ENCODE measurements around the gene BUB1.
"Not testable (repeated sequence)": the region's sequence is repeated elsewhere in the genome, so short reads cannot be mapped to it uniquely, and the experiment has no call there.

The BUB1 gene

DNA sequence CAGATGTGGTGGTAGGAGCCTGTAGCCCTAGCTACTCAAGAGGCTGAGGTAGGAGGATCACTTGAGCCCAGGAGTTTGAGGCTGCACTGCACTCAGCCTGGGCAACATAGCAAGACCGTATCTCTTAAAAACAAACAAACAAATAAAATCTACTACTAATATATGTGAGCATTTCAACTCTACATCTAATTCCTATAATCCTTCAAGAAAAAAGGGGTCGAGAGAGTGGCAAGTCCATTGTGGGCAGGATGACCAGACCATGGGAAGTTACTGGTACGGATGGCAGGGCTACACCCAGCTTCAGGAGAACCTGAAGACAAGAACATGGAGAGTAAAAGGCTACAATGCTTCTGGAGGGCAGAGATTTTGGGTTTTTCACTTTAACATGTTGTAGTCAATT, 24.0 kb downstream of the BUB1 start:
- no peak for DNase-seq
- Mint-ChIP-seq H3K27me3 (no peaks in the 10 kb centered on the region), H3K4me1 (ENCODE audit: low read depth) (peaks cover 12% of the 10 kb centered on the region), H3K9me3 (no peaks in the 10 kb centered on the region), H3K27ac (no peak overlapping the region), H3K4me3 (no peak overlapping the region), H3K36me3 (ENCODE audit: low read depth) (peaks cover 92% of the 10 kb centered on the region)

DNA sequence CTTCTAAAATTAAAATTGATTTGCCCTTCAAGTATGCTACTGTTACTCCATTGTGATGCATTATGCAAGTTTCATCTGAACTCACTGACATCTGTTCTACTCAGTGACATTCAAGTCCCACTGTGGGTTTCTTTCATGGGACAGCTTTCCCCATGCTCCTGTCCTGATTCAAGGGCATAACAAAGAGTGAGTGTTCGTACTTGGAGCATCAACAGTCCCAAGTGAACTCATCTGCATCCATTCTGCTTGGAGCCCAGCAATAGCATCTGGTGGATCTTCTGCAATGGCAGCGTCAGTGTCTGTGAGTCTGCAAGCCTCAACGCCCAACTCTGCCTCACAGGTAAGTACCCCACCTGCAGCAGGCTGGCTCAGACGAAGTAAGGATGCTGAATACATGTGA, 27.5 kb downstream of the BUB1 start:
- no peak for DNase-seq
- no peaks in the 10 kb centered on the region for H3K4me1 Mint-ChIP-seq (ENCODE audit: low read depth)
- H3K9me3 Mint-ChIP-seq = no peaks in the 10 kb centered on the region
- H3K36me3 Mint-ChIP-seq (ENCODE audit: low read depth) = peaks cover 78% of the 10 kb centered on the region
- no peak overlapping the region for H3K27ac Mint-ChIP-seq
- no peak overlapping the region for H3K4me3 Mint-ChIP-seq
- H3K27me3 Mint-ChIP-seq = no peaks in the 10 kb centered on the region

DNA sequence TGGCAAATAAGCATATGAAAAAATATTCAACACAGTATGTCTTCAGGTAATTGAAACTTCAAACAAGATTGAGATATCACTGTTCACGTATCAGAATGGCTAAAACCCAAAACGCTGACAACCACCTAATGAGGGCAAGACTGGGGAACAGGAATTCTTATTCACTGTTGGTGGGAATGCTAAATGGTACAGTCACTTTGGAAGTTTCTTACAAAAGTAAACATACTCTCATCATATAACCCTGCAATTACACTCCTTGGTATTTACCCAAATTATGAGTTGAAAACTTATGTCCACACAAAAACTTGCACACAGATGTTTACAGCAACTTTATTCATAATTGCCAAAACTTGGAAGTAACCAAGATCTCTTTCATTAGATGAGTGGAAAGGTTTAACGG, 30.1 kb downstream of the BUB1 start:
- no peaks in the 10 kb centered on the region for H3K27me3 Mint-ChIP-seq
- no peaks in the 10 kb centered on the region for H3K9me3 Mint-ChIP-seq
- no peak overlapping the region for H3K4me3 Mint-ChIP-seq
- no peaks in the 10 kb centered on the region for H3K4me1 Mint-ChIP-seq (ENCODE audit: low read depth)
- DNase-seq = no peak
- H3K27ac Mint-ChIP-seq = no peak overlapping the region
- H3K36me3 Mint-ChIP-seq (ENCODE audit: low read depth) = peaks cover 68% of the 10 kb centered on the region

DNA sequence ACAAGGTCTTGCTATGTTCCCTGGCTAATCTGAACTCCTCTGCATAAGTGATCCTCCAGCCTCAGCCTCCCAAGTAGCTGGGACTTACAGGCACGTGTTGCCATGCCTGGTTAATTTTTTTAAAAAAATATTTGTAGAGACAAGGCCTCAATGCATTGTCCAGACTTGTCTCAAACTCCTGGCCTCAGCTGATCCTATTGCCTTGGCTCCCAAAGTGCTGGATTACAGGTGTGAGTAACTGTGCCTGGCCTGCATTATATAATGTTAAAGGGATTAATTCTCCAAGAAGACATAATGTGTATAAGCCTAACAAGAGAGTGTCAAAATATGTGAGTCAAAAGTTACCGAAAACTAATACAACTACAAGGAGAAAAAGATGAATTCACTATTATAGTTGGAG, 32.2 kb downstream of the BUB1 start:
- Mint-ChIP-seq H3K36me3 (ENCODE audit: low read depth) (peaks cover 70% of the 10 kb centered on the region), H3K27me3 (no peaks in the 10 kb centered on the region), H3K9me3 (no peaks in the 10 kb centered on the region), H3K4me1 (ENCODE audit: low read depth) (no peaks in the 10 kb centered on the region), H3K27ac (no peak overlapping the region), H3K4me3 (no peak overlapping the region)
- DNase-seq = no peak

DNA sequence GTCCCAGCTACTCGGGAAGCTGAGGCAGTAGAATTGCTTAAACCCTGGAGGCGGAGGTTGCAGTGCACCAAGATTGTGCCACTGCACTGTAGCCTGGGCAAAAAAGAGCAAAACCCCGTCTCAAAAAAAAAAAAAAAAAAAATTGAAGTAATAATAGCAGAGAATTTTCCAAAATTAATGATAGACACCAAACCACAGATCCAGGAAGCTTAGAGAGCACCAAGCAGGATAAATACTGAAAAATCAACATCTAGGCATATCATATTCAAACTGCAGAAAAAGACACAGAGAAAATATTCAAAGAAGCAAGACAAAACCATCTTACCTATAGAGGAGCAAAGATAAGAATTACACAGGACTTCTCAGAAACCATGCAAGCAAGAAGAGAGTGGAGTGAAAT, 33.5 kb downstream of the BUB1 start:
- Mint-ChIP-seq H3K4me3 (no peak overlapping the region), H3K4me1 (ENCODE audit: low read depth) (no peaks in the 10 kb centered on the region), H3K9me3 (no peaks in the 10 kb centered on the region), H3K27ac (no peak overlapping the region), H3K36me3 (ENCODE audit: low read depth) (peaks cover 71% of the 10 kb centered on the region), H3K27me3 (no peaks in the 10 kb centered on the region)
- DNase-seq = no peak

DNA sequence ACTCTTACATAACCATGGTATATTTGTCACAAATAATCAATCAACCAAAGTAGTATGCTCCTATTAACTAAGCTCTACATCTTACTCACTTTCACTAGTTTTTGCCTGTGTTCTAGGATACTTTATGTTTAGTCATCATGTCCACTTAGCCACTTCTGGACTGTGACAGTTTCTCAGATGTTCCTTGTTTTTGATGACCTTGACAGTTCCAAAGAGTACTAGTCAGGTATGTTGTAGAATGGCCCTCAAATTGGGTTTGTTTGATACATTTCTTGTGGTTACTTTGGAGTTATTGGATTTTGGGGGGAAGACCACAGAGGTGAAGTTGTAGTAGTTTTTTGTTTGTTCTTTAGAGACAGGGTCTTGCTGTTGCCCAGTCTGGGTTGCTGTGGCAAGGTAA, 35.5 kb downstream of the BUB1 start:
- Mint-ChIP-seq H3K27me3 (no peaks in the 10 kb centered on the region), H3K4me3 (no peak overlapping the region), H3K36me3 (ENCODE audit: low read depth) (peaks cover 74% of the 10 kb centered on the region), H3K4me1 (ENCODE audit: low read depth) (no peaks in the 10 kb centered on the region), H3K27ac (no peak overlapping the region), H3K9me3 (no peaks in the 10 kb centered on the region)
- no peak for DNase-seq

DNA sequence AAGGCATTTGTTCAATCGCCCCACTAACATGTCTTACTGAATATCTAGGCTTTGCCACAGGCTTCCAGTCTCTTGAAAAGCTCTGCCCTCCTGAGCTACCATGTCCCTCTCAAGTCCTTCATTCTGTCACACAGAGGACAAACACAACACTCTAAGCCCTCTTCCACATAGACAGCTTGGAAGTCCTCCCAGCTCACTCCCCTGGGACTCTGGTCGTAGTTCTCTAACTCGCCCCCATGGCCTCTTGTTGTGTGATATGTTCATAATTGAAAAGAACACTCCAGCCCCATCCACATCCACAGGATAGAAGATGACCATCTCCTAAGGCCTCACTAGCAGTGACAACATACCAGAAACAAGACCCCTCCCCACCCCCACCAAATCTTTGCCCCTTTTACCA, 37.9 kb downstream of the BUB1 start:
- no peaks in the 10 kb centered on the region for H3K27me3 Mint-ChIP-seq
- DNase-seq = no peak
- H3K36me3 Mint-ChIP-seq (ENCODE audit: low read depth) = peaks cover 83% of the 10 kb centered on the region
- no peak overlapping the region for H3K27ac Mint-ChIP-seq
- no peaks in the 10 kb centered on the region for H3K4me1 Mint-ChIP-seq (ENCODE audit: low read depth)
- no peak overlapping the region for H3K4me3 Mint-ChIP-seq
- H3K9me3 Mint-ChIP-seq = no peaks in the 10 kb centered on the region

DNA sequence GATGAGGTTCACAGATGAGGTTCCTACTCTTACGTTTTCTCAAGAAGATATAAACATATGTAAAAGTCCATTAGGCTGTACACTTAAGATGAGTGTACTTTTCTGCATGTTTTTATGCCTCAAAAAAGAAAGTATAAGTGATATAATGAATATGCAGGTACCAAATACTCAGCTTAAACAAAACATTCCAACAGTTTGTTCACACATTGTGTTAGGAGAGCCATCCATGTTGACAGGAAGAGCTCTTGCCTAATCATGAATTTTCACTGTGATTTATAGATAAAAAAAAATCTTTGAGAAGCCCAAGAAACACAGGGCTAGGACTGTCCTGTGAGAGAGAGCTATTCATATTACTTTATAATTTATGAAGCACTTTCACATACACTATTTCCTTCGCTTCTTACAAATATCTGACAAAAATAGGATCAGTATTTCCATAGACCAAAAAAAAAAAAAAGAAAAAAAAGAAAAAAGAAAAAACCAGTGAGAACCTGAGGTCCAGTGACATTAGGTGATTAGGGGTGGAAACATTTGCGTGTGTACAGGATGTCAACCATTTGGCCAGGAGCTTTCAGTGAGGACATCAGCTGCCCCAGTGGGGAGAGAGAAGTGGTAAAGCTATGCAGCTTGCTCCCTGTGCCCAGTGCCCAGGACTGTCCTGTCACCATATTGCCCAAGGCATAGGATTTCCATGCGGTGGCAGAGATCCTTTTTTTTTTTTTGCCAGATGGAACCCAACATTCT, 38.7 kb downstream of the BUB1 start:
- no peak for DNase-seq
- H3K36me3 Mint-ChIP-seq (ENCODE audit: low read depth) = peaks cover 88% of the 10 kb centered on the region
- H3K4me1 Mint-ChIP-seq (ENCODE audit: low read depth) = no peaks in the 10 kb centered on the region
- no peak overlapping the region for H3K4me3 Mint-ChIP-seq
- no peak overlapping the region for H3K27ac Mint-ChIP-seq
- H3K27me3 Mint-ChIP-seq = no peaks in the 10 kb centered on the region
- H3K9me3 Mint-ChIP-seq = no peaks in the 10 kb centered on the region

DNA sequence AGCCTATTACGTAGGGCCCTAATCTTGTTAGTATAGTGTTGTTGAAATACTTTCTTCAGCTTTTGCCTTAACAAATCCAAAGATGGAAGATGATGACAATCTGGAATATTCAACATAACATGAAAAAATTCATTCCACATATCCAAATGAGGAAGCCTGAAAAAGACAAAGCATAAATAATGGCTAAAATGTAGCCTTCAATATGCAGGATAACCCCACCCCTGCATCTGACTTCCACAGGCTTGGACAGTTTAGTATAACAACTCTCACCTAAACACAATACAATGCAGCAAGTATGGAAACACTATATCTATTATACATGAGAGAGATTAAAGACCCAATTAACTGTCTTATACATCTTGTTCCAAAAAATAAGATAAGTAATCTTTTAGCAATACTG, 39.9 kb downstream of the BUB1 start:
- Mint-ChIP-seq H3K27ac (no peak overlapping the region), H3K36me3 (ENCODE audit: low read depth) (peaks cover 85% of the 10 kb centered on the region), H3K4me3 (no peak overlapping the region), H3K9me3 (no peaks in the 10 kb centered on the region), H3K27me3 (no peaks in the 10 kb centered on the region), H3K4me1 (ENCODE audit: low read depth) (no peaks in the 10 kb centered on the region)
- no peak for DNase-seq

DNA sequence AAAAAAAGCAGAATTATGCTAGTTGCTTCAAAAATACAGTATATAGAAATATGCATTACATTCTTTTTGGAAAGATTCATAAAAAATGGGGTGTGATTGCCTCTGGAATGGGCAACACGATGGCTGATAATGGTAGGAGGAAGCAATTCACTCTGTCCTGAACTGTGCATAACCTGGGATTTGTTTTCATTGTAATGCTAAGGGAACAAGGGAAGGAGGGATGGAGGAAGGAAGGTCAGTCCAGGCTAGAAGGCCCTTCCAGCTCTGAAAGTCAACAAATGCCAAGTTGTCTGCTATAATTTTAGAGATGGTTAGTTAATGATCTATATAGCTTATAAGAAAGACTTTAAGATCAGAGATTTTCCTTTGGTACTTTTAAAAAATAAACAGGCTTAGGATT, 40.8 kb downstream of the BUB1 start:
- Mint-ChIP-seq H3K36me3 (ENCODE audit: low read depth) (peaks cover 77% of the 10 kb centered on the region), H3K4me3 (no peak overlapping the region), H3K27ac (no peak overlapping the region), H3K27me3 (no peaks in the 10 kb centered on the region), H3K4me1 (ENCODE audit: low read depth) (no peaks in the 10 kb centered on the region), H3K9me3 (no peaks in the 10 kb centered on the region)
- DNase-seq = no peak

DNA sequence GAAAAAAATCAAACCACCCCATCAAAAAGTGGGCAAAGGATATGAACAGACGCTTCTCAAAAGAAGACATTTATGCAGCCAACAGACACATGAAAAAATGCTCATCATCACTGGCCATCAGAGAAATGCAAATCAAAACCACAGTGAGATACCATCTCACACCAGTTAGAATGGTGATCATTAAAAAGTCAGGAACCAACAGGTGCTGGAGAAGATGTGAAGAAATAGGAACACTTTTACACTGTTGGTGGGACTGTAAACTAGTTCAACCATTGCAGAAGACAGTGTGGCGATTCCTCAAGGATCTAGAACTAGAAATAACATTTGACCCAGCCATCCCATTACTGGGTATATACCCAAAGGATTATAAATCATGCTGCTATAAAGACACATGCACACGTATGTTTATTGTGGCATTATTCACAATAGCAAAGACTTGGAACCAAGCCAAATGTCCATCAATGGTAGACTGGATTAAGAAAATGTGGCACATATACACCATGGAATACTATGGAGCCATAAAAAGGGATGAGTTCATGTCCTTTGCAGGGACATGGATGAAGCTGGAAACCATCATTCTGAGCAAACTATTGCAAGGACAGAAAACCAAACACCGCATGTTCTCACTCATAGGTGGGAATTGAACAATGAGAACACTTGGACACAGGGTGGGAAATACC, 41.8 kb downstream of the BUB1 start:
- not testable (repeated sequence) for H3K27ac Mint-ChIP-seq; H3K9me3 Mint-ChIP-seq; H3K27me3 Mint-ChIP-seq; DNase-seq; H3K4me3 Mint-ChIP-seq; H3K4me1 Mint-ChIP-seq (ENCODE audit: low read depth)
- H3K36me3 Mint-ChIP-seq (ENCODE audit: low read depth) = peaks cover 67% of the 10 kb centered on the region

DNA sequence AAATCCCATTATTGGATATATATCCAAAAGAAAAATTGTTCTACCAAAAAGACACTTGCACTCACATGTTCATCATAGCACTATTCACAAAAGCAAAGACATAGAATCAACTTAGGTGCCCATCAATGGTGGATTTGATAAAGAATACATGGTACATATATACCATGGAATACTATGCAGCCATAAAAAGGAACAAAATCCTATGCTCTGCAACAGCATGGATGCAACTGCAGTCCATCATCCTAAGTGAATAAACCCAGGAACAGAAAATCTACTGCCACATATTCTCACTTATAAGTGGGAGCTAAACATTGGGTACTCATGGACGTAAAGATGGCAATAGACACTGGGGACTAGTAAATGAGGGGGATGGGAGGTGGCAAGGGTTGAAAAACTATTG, 50.5 kb downstream of the BUB1 start:
- not testable (repeated sequence) for H3K9me3 Mint-ChIP-seq; H3K36me3 Mint-ChIP-seq (ENCODE audit: low read depth); H3K27me3 Mint-ChIP-seq; DNase-seq; H3K4me3 Mint-ChIP-seq; H3K27ac Mint-ChIP-seq; H3K4me1 Mint-ChIP-seq (ENCODE audit: low read depth)

DNA sequence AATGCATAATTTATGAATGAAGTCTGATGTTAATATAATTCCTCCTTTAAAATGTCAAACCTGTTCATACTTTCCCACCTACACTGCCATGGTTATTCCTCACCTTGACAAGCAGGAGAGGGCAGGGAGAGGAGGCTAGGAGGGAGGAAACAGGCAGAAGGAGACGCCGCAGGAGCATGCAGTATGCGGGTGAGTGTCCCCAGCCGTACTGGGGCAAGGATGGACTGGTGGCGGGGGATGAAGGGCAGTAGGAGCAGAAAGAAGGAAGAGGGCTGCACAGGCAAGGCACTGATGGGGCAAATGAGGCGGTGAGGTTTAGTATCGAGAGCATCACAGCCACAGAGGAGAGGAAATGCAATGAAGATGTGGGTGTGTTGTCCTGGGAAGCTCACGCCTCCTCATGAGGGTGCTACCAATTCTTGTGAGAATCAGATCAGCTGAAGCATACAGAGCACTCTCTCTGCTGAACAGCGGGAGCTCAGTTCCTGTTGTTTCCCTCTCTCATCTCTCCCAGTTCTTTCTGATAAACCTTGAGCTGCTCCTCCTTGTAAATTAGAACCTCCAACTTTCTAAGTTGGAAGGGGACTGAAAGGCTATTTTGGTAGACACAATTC, 58.4 kb downstream of the BUB1 start:
- H3K27ac Mint-ChIP-seq; H3K4me3 Mint-ChIP-seq; H3K36me3 Mint-ChIP-seq (ENCODE audit: low read depth); H3K27me3 Mint-ChIP-seq; DNase-seq; H3K4me1 Mint-ChIP-seq (ENCODE audit: low read depth); H3K9me3 Mint-ChIP-seq: not testable (repeated sequence)

DNA sequence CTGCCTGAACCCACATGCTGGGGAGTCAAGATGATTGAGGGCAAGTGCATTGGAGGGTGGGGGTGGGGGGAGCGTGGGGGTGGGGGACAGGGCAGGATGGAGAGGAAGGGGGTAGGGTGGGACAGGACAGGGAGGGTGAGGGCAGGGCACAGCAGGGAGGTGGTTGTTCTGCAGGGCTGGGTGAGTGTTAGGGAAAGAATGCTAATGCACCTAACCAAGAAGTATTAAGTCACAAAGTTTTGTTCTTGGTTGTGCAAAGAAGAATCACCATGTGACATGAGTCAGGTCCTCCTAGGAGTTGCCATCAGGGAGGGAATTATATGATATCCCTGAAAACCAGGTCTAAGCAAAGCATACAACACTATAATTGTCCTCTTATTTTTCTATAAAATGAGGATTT, 63.9 kb downstream of the BUB1 start:
- not testable (repeated sequence) for H3K36me3 Mint-ChIP-seq (ENCODE audit: low read depth); DNase-seq; H3K4me1 Mint-ChIP-seq (ENCODE audit: low read depth); H3K9me3 Mint-ChIP-seq; H3K4me3 Mint-ChIP-seq; H3K27me3 Mint-ChIP-seq; H3K27ac Mint-ChIP-seq

DNA sequence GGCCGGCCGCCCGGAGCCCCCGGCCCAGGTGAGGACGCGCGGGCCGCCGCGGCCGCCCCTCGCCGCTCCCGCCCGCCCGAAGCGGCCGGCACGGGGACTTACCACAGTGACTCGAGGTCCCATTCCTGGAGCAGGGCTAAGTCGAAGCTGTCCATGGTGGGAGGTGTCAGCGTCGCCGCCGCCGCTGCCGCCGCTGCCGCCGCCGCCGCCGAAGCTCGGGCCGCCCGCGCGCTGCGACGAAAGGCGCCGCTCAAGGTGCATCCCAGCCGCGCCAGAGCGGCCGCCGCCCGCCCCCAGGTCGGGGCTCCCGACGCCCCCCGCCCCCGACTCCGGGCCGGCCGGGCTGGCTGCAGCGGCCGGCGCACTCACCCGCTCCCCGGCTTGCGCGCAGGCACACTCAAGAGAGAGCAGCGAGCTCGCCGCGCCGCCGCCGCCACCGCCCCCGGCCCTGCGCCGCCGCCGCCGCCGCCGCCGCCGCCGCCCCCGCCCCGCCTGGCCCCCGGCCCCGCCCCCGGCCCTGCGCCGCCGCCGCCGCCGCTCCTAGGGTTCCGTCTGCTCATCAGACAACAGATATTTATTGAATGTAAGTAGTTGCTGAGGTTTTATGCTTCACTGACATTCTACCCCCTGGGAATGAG, 67.1 kb downstream of the BUB1 start:
- H3K36me3 Mint-ChIP-seq (ENCODE audit: low read depth) = not testable (repeated sequence)

More for the DNA sequence above, 67.1 kb downstream of the BUB1 start:
- not testable (repeated sequence) for H3K4me1 Mint-ChIP-seq (ENCODE audit: low read depth); H3K27me3 Mint-ChIP-seq; H3K9me3 Mint-ChIP-seq; H3K4me3 Mint-ChIP-seq; H3K27ac Mint-ChIP-seq
- peak; percentile 41 for DNase-seq

Measured in activated T-cell treated with anti-CD3 and anti-CD28 coated beads, Interleukin-2, amount 50 U/mL, for 24 hours (primary cell).